GM18498 (cell line): ENCODE measurements around the gene FREM1.

Source experiments
- ATAC-seq: cut with Tn5 transposase; IDR thresholded peaks from one replicate; pipeline ENCODE4 v1.9.1; 2021; ENCODE audit warnings: mild to moderate bottlenecking, moderate library complexity; ENCODE audit not compliant: unreplicated experiment

FREM1 gene

GRCh38 chr9:14822666-14823065 lies 87.6 kb downstream of the FREM1 start:
- ATAC-seq = no peak

GRCh38 chr9:14819183-14819582 lies 91.0 kb downstream of the FREM1 start:
- no peak for ATAC-seq

GRCh38 chr9:14814249-14814628 lies 96.0 kb downstream of the FREM1 start:
- no peak for ATAC-seq

- ATAC-seq = no peak
Measured at GRCh38 chr9:14813336-14814248, 96.6 kb downstream of the FREM1 start.

- no peak for ATAC-seq
Measured at GRCh38 chr9:14812806-14813205, 97.4 kb downstream of the FREM1 start.

- ATAC-seq = no peak
Measured at GRCh38 chr9:14811844-14812243, 98.4 kb downstream of the FREM1 start.

- ATAC-seq = no peak
Measured at GRCh38 chr9:14806941-14807520, 103.2 kb downstream of the FREM1 start.

- no peak for ATAC-seq
Measured at GRCh38 chr9:14799030-14799429, 111.2 kb downstream of the FREM1 start.

- ATAC-seq = no peak
Measured at GRCh38 chr9:14797435-14797834, 112.8 kb downstream of the FREM1 start.

- no peak for ATAC-seq
Measured at GRCh38 chr9:14793389-14793788, 116.8 kb downstream of the FREM1 start.

- no peak for ATAC-seq
Measured at GRCh38 chr9:14790628-14791027, 119.6 kb downstream of the FREM1 start.

- ATAC-seq = no peak
Measured at GRCh38 chr9:14788846-14789245, 121.4 kb downstream of the FREM1 start.

GRCh38 chr9:14783358-14783757 lies 126.9 kb downstream of the FREM1 start:
- ATAC-seq = no peak

GRCh38 chr9:14782286-14783051 lies 127.8 kb downstream of the FREM1 start:
- no peak for ATAC-seq

- no peak for ATAC-seq
Measured at GRCh38 chr9:14780693-14781092, 129.5 kb downstream of the FREM1 start.

- ATAC-seq = no peak
Measured at GRCh38 chr9:14780251-14780650, 130.0 kb downstream of the FREM1 start.

- ATAC-seq = no peak
Measured at GRCh38 chr9:14779566-14780022, 130.6 kb downstream of the FREM1 start.

- no peak for ATAC-seq
Measured at GRCh38 chr9:14778565-14778964, 131.7 kb downstream of the FREM1 start.

- ATAC-seq = no peak
Measured at GRCh38 chr9:14775917-14776316, 134.3 kb downstream of the FREM1 start.

GRCh38 chr9:14770592-14770991 lies 139.6 kb downstream of the FREM1 start:
- no peak for ATAC-seq

GRCh38 chr9:14769230-14769571 lies 141.0 kb downstream of the FREM1 start:
- no peak for ATAC-seq
